GM18511 (cell line): ENCODE data around the gene C17orf113.

Experiments used
- ATAC-seq: cut with Tn5 transposase; IDR thresholded peaks from one replicate; pipeline ENCODE4 v1.9.1; 2021; ENCODE audit warnings: mild to moderate bottlenecking, moderate library complexity; ENCODE audit not compliant: unreplicated experiment

Gene C17orf113

GRCh38 chr17:42050393-42051012 lies at the start of gene C17orf113:
Gene C17orf113, minus strand, starts transcription at chr17:42050601. Its CDS starts 7,225 bp downstream, at chr17:42043376.
- no peak for ATAC-seq

- no peak for ATAC-seq
These were observed 48.5 kb upstream of the C17orf113 start for GRCh38 chr17:42098730-42099399.

- ATAC-seq = no peak
These were observed 47.6 kb upstream of the C17orf113 start, which contains the start of gene ZNF385C for GRCh38 chr17:42097691-42098631. Gene ZNF385C, minus strand, starts transcription at chr17:42098473. Its CDS starts 35,417 bp downstream, at chr17:42063056.

- ATAC-seq = no peak
These were observed 46.1 kb upstream of the C17orf113 start for GRCh38 chr17:42096360-42097111.

GRCh38 chr17:42094375-42095069 lies 44.1 kb upstream of the C17orf113 start:
- ATAC-seq = no peak

- ATAC-seq = no peak
These were observed 42.5 kb upstream of the C17orf113 start for GRCh38 chr17:42092939-42093338.

GRCh38 chr17:42090964-42091790 lies 40.8 kb upstream of the C17orf113 start:
- ATAC-seq = no peak

- no peak for ATAC-seq
These were observed 38.3 kb upstream of the C17orf113 start for GRCh38 chr17:42088736-42089135.

GRCh38 chr17:42087736-42088705 lies 37.6 kb upstream of the C17orf113 start:
- no peak for ATAC-seq

- no peak for ATAC-seq
These were observed 36.8 kb upstream of the C17orf113 start for GRCh38 chr17:42087042-42087701.

GRCh38 chr17:42081516-42082129 lies 31.2 kb upstream of the C17orf113 start:
- no peak for ATAC-seq

- ATAC-seq = no peak
These were observed 29.1 kb upstream of the C17orf113 start for GRCh38 chr17:42079541-42079940.

- no peak for ATAC-seq
These were observed 28.1 kb upstream of the C17orf113 start for GRCh38 chr17:42078396-42079043.

GRCh38 chr17:42077755-42078154 lies 27.4 kb upstream of the C17orf113 start:
- ATAC-seq = no peak

GRCh38 chr17:42076797-42077559 lies 26.6 kb upstream of the C17orf113 start:
- ATAC-seq = no peak

- ATAC-seq = no peak
These were observed 25.4 kb upstream of the C17orf113 start for GRCh38 chr17:42075789-42076188.
